NCI-H187 treated with DMSO at 0.1 percent for 48 hours (cell line): ENCODE results near the gene ZC3H10.
A peak's percentile ranks its signal among the peaks of the same experiment; 100 is the strongest.
"Not testable (repeated sequence)": the region's sequence is repeated elsewhere in the genome, so short reads cannot be mapped to it uniquely, and the experiment has no call there.

Experiments used
- DNase-seq: peaks from one replicate; lab custom pipeline; 2025; lab: John Stamatoyannopoulos, UW

Gene ZC3H10

GRCh38 chr12:56117778-56118687 is at the start of gene ZC3H10:
Gene ZC3H10 (plus strand): TSS chr12:56118266. CDS start chr12:56120563, 2,297 bp downstream.
- peak; percentile 96 for DNase-seq

GRCh38 chr12:56071648-56072047 is 46.4 kb upstream of the ZC3H10 start:
- DNase-seq: no peak

DNA sequence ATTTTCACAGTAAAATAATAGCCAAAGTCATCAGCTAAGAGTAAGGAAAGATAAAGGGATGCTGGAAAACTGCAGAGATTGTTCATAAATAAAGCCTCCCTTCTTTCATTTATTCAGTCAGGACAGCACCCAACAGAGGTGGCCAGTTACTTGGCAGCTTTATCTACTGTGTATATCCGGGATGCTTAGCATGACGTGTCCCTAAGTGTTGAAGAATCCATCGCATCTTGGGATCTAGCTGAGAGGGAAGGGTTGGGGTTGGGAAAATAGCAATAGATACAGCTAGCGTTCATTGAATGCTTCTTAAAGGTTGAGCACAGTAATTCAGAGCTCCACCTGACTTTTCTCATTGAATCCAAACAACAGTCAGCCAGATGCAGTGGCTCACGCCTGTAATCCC is 43.7 kb upstream of the ZC3H10 start:
- DNase-seq: no peak

GRCh38 chr12:56077966-56078365 is 40.1 kb upstream of the ZC3H10 start:
- DNase-seq: not testable (repeated sequence)

- no peak for DNase-seq
Observed at GRCh38 chr12:56078427-56078826, 39.6 kb upstream of the ZC3H10 start.

GRCh38 chr12:56078931-56079722 is 38.9 kb upstream of the ZC3H10 start:
- DNase-seq: no peak

- no peak for DNase-seq
Observed at GRCh38 chr12:56079723-56080555, 38.1 kb upstream of the ZC3H10 start, which contains the start of gene ERBB3. Gene ERBB3 (plus strand): TSS chr12:56080165. CDS start chr12:56080301, 136 bp downstream.

DNA sequence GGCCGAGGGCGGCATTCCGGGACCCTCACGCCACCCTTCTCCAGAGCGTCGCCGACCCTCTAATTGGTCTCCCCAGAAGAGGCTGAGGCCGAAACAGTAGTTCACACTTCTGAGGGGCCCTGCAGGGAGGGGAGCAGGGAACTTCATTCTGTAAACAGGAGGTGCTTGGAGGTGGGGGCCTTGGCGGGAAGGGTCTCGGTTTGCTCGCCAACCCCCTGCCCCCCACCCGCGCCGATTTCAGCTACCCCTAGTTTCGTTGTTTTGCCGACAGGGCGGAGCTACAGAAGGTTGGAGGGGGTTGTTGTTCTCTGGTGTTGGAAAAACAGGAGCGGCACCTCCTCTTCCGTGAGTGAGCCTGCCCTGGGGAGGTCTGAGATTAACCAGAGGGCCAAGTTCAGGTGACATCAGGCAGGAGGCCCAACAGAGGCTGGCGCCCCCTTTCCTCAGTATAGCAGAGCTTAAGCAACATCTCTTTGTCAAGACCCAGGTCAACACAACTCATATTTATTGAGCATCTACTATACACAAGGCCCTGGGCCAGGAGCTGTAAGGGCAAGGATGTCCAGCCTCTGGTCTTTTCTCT is 37.4 kb upstream of the ZC3H10 start:
- DNase-seq: no peak

- DNase-seq: no peak
Observed at GRCh38 chr12:56081393-56082347, 36.4 kb upstream of the ZC3H10 start.

GRCh38 chr12:56082382-56082781 is 35.7 kb upstream of the ZC3H10 start:
- DNase-seq: no peak

DNA sequence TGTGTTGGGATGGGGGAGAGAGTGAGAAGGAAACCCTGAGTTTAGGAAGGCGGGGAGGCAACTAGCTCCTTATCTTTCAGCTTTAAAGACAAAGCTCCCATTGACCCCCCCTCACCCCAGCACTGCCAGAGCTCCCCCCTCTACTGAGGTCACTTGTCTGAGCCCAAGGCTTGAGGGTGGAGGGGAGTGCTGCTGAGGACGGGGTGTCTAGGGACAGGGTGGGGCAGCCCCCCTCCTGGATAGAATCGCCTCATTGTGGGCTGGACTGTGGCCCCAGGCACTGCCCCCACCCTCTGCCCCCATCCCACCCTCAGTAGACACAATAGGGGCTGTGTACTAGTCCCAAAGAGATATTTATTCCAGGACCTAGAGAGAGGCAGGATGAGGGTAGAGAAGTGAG is 35.1 kb upstream of the ZC3H10 start:
- no peak for DNase-seq

DNA sequence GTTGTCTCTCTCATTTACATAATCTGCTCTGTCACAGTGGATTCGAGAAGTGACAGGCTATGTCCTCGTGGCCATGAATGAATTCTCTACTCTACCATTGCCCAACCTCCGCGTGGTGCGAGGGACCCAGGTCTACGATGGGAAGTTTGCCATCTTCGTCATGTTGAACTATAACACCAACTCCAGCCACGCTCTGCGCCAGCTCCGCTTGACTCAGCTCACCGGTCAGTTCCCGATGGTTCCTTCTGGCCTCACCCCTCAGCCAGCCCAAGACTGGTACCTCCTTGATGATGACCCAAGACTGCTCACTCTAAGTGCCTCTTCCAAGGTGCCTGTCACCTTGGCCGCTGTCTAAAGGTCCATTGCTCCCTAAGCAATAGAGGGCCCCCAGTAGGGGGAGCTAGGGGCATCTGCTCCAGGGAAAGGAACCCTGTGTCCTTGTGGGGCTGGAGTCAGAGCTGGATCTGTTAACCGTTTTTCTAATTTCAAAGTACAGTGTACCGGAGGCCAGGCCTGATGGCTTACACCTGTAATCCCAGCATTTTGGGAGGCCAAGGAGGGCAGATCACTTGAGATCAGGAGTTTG is 33.0 kb upstream of the ZC3H10 start:
- no peak for DNase-seq

GRCh38 chr12:56086096-56086495 is 32.0 kb upstream of the ZC3H10 start:
- DNase-seq: no peak

DNA sequence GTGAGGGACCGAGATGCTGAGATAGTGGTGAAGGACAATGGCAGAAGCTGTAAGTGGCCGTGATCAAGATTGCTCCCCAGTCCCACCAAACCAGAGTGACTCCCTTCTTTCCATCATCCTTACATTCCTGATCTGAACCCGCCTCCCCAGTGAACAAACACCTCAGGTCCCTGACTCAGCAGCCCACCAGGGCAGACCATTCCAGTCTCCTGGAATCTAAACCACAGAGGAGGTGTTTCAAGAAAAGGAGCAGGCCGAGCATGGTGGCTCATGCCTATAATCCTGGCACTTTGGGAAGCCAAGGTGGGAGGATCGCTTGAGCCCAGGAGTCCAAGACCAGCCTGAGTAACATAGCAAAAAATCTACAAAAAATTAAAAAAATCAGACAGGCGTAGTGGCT is 31.5 kb upstream of the ZC3H10 start:
- DNase-seq: no peak

GRCh38 chr12:56087220-56087619 is 30.8 kb upstream of the ZC3H10 start:
- DNase-seq: no peak

DNA sequence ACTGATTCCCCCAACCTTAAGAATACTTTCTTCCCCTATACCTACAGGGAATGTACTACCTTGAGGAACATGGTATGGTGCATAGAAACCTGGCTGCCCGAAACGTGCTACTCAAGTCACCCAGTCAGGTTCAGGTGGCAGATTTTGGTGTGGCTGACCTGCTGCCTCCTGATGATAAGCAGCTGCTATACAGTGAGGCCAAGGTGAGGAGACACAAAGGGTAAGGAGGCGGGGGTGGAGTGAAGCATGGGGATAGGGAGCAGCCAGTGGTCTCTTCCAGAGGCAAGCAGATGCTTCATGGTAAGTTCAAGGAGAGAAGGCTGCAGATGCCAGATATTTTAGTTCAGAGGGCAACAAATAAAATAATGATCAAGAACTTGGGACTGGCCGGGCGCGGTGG is 20.3 kb upstream of the ZC3H10 start:
- no peak for DNase-seq

DNA sequence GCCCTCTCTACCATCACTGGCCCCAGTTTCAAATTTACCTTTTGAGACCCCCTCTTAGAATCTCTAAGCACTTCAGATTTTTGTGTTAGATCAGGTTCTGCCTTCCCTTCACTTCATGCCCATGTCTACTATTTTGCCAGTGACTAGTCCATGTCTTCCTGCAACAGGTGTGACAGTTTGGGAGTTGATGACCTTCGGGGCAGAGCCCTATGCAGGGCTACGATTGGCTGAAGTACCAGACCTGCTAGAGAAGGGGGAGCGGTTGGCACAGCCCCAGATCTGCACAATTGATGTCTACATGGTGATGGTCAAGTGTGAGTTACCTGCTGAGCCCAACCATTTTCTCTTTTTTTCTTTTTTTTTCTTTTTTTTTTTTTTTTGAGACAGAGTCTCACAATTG is 19.5 kb upstream of the ZC3H10 start:
- DNase-seq: no peak

GRCh38 chr12:56099787-56100186 is 18.3 kb upstream of the ZC3H10 start:
- no peak for DNase-seq

- DNase-seq: no peak
Observed at GRCh38 chr12:56101045-56101444, 17.0 kb upstream of the ZC3H10 start.

- no peak for DNase-seq
Observed at GRCh38 chr12:56102683-56103065, 15.4 kb upstream of the ZC3H10 start.
